GM21381 (cell line): ENCODE measurements around the gene ERAS.
"Not testable (repeated sequence)": the region's sequence is repeated elsewhere in the genome, so short reads cannot be mapped to it uniquely, and the experiment has no call there.

Experiments
- ATAC-seq: cut with Tn5 transposase; IDR thresholded peaks from one replicate; pipeline ENCODE4 v1.9.1; 2021; ENCODE audit warnings: mild to moderate bottlenecking, moderate library complexity; ENCODE audit not compliant: unreplicated experiment

Gene ERAS

GRCh38 chrX:48831136-48831908, 5.0 kb downstream of the ERAS start:
- no peak for ATAC-seq

GRCh38 chrX:48831909-48832291, 5.6 kb downstream of the ERAS start:
- no peak for ATAC-seq

DNA sequence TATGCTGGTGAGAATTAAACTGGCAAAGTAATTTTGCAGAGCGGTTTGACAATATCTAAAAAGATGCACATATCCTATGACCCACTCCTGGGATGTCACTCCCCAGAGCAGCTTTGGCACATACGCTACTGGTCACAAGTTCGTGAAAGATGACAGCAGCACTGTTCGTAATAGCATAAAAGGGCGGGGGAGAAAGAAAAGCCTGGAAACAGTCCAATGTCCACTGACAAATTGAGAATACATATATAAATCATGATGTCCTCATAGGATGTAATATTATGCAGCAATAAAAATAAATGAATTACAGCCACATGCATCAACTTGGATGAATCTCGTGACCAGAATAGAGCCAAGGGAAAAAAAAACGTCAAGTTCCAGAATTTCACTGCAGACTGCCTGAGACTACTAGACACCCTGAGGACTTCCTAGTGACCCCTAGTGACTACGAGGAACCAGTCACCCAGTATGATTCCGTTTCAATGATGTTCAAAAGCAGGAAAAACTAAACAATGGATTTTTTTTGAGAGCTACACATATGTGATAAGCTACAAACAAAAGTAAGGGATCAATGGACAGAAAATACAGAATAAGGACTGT, 7.3 kb downstream of the ERAS start:
- ATAC-seq, result no peak

DNA sequence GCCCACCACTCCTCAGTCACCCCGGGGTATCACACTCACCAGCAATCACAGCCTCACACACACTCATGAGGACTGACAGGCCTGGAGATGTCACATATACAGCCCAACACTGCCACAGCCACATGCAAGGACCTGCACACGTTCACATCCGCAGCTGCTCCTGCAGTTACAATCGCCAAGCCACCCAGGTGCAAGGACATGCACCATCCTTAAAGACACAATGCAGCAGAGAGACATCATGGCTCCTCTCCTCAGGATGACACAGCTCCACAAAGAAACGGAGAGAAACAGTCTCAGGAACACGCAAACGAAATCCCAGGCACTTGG, 8.0 kb downstream of the ERAS start:
- ATAC-seq, result no peak

DNA sequence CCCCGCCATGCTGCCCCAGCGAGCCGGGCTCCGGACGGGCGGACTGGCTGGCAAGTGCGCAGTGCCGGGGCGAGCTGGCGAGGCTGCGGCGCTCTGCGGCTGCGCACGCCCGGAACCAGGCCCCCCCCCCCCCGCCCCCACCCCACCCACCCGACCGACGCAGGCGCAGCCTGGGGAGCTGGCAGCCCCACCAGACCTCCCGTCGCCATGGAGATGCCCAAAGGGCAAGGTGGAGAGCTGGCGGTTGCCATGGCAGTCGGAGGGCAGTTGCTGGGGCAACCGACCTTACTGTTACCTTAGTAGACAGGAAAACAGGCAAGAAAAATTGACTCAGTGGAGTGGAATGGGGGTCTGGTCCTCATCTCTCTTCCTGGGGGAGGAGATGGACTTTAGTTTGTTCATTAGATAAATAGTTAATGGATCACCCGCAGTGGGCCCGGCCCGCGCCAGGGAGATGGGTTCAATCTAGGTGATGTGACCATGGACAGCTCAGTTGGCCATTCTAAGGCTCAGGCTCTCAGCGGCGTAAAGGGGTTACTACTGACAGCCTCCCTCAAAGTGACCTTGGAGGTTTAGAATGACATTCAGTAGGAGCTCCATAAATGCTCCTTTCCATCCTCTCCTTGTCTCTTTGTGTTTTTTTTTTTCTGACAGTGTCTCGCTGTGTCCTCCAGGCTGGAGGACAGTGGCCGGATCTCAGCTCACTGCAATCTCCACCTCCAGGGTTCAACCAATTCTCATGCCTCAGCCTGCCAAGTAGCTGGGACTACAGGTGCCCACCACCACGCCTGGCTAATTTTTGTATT, 9.4 kb downstream of the ERAS start, which contains the start of gene PCSK1N:
PCSK1N (minus strand) TSS at position 87 of the 806 bp plus-strand sequence; CDS start at position 9, 78 bp downstream.
- no peak for ATAC-seq

DNA sequence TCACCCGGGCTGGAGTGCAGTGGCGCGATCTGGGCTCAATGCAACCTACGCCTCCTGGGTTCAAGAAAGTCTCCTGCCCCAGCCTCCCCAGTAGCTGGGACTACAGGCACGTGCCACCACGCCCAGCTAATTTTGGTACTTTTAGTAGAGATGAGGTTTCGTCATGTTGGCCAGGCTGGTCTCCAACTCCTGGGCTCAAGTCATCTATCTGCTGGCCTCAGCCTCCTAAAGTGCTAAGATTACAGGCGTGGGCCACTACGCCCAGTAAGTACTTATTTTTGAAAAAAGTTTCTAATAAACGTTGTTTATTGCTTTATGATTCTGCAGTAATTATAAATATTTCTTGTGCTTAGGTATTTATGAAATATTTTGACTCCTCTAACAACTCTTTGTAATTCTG, 13.4 kb downstream of the ERAS start:
- ATAC-seq, result no peak

GRCh38 chrX:48848847-48849246, 22.5 kb downstream of the ERAS start:
- no peak for ATAC-seq

DNA sequence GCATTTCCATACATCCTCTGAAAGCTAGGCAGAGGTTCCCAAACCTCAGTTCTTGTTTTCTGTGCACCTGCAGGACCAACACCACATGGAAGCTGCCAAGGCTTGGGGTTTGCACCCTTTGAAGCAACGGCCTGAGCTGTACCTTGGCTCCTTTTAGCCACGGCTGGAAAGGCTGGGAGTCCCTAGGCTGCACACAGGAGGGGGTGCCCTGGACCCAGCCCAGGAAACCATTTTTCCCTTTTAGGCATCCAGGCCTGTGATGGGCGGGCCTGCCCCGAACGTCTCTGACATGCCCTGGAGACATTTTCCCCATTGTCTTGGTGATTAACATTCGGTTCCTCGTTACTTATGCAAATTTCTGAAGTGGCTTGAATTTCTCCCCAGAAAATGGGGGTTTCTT, 26.5 kb downstream of the ERAS start:
- ATAC-seq, result no peak

DNA sequence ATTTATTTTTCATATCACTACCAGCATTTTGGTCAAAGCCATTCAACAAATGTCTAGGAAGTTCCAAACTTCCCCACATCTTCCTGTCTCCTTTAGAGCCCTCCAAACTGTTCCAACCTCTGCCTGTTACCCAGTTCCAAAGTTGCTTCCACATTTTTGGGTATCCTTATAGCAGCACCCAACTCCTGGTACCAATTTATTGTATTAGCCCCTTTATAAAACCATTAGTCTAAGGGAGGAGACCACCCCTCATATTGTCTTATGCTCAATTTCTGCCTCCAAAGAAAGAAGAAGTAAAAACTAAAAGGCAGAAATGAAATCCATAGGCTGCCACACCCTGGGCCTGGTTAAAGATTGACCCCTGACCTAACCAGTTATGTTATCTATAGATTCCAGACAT, 27.2 kb downstream of the ERAS start:
- not testable (repeated sequence) for ATAC-seq

- not testable (repeated sequence) for ATAC-seq
Observed at GRCh38 chrX:48854121-48854804, 27.9 kb downstream of the ERAS start.

DNA sequence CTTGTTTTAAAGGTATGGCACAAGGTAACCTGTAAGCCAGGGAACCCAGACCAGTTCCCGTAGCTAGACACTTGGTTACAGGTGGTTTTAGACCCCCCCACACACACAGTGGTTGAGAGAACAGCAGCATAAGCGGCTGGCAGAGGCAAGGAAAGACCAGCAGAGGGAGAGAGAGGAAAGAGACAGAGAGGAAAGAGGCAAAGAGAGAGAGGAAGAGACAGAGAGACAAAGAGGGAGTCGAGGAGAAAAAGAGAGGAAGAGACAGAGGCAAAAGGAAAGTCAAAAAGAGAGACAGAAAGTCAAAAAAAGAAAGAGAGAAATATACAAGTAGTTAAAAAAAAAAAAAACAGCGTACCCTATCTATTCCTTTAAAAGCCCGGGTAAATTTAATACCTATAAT, 28.6 kb downstream of the ERAS start:
- ATAC-seq, result no peak

DNA sequence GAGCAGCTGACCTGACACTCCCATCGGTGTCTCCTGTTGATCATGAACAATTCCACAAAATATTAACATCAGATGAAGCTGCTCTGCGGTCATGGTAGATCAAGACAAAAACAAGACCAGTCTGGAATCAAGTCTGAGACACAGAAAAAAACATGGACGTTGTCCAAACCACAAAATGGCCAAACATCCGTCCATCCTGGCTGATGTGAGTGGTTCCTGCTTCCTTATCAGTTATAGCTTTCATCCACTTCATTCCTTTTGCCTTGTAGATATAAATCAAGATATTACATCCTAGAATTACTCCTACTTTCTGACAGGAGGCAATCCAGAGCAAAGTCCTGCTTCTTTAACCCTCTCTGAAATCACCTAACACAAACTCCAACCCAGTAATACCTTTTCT, 37.9 kb downstream of the ERAS start:
- ATAC-seq, result no peak

GRCh38 chrX:48872017-48872416, 45.7 kb downstream of the ERAS start:
- not testable (repeated sequence) for ATAC-seq

DNA sequence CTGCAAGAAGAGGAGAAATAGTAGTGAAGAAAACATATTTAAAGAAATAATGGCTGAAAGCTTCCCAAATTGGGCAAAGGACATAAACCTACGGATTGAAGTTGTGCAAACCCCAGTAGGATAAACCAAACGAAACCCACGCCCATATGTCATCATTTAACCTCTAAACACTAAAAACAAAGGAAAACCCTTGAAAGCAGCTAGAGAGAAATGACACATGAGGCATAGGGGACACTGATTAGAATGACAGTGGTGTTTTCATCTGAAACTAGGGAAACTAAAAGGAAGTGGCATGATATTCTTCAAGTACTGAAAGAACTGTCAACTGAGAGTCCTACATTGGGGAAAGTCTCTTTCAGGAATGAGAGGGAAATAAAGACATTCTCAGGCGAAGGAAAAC, 50.6 kb downstream of the ERAS start:
- ATAC-seq, result not testable (repeated sequence)
